ENCODE measurements around the gene HPSE2. TPM values are rescaled to one million over a fixed set of nuclear protein-coding genes. Genes with fewer than 3 reads are reported as not detected.

The HPSE2 gene
- total RNA-seq, 1 donor from 2014 or later = 5.7 TPM

DNA sequence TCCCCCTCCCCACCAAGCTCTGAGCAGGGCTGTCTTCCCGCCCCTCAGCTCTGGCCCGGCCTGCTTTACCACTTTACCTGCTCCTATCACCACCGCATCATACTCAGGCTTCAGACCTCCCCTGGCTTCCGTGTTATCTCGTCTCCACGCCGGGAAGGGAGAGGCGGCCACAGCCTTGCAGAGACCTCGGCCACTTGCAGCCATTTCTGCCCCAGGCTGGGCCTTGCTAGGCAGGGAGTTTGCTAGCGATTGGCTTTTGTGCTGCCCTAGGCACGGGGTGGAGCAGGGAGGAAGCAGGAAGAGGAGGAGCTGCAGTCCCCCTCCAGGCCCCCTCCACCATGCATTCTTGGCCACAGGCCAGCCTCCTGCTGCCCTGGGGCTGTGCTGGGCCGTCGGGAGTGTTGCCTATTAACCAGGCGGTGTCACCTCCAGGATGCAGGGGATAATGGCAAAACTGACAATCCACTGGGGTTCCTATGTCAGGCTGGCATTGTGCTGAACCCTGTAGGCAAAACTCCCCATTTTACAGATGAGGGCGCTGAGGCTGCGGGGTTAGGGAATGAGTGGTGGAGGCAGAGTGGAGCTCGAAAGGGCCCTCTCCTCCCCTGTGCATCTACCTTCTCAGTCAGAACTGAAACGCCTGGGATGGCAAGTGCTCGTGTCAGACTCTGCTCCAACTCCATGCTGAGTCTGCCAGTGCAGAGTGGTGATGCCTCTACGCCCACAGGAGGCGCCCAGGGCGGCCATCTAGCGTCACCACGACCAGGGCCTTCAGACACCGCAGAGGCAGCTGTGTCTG is 820.5 kb downstream of the HPSE2 start, which contains the start of gene PYROXD2:
Gene PYROXD2, minus strand, starts transcription at position 251 of the 799 bp plus-strand sequence. Its CDS starts 47 bp downstream, at position 204.
- DNase-seq (ENCODE audit: low spot score) = peak; percentile 95

DNA sequence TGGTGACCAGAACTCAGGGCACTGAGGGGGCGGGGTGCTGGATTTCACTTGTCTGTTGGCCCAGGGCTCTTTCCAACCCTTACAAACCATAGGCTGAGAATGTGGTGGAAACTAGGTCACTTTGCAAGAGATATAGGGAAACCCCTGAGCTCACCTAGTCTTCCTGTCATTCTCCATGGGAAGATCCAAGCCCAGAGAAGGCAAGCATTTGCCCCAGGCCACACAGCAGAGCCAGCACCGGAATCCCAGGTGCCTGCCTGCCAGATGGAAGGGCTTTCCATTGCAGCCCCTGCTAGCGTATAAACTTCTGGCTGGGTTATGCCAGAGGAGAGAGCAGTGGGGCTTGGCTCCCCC is 821.1 kb downstream of the HPSE2 start:
- no peak for DNase-seq (ENCODE audit: low spot score)

DNA sequence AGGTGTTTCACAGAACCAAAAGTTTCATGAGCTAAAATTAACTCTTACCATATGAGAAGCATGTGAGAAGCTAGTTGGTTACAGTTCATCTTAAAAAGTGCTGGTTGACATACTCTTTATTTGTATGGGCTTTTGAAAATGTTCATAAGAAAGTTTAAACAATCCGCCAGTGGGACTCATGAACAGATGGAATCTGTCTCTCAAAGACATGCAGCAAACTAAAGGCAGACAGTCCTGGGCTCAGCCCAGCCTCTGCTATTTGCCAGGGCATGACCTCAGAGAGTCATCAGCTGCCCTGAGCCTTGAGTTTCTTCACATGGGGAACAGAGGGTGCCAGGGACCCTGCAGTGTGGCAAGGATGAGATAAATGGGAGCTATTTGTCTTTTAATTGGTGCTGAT is 823.9 kb downstream of the HPSE2 start:
- DNase-seq (ENCODE audit: low spot score) = no peak

GRCh38 chr10:98411166-98411565 is 824.5 kb downstream of the HPSE2 start:
- DNase-seq (ENCODE audit: low spot score) = no peak

DNA sequence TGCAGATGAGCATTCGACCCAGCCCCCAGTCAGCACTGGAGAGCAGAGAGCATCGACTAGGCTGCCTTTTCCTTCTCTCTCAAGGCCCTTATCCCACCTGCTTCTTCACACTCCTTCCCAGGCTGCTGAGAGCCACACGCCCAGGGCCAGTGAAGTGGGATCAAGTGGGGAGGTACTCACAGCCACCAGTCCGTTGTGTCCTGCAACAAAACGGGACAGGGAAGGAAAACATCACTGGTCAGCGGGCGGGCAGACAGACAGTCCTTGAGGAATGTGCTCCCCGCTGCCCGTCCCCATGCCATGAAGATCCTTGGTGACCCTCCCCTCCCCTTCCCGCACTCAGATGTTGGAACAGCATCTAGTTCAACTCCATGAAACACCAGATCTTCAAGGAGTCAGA is 824.9 kb downstream of the HPSE2 start:
- DNase-seq (ENCODE audit: low spot score) = no peak

DNA sequence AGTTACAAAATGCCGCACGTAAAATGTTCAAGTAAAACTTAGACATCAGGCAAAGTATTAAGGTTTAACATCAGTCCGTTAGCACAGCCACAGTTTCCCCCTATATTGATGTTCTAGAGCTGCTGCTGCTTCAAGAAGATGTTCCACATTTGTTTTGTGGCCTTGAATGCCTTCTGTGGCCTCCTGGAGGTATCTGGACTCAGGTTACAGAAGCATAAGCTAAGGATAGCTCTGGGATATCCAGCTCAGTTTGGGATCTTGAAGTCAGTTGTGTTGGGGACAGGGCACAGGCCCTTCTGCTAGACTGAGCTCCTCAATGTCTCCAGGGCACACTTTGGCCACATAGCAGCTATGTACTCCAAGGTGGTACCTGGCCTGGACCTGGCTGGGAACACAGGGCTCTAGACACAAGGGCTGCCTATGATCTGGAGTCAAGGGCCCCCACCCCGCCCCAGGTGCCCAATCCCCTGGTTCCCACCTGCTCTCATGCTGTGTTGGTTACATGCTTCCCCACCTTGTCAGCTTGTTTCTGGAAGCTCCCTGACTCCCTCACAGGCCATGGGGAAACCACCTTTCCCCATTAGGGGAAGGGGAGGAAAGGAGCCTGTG is 825.4 kb downstream of the HPSE2 start:
- no peak for DNase-seq (ENCODE audit: low spot score)

DNA sequence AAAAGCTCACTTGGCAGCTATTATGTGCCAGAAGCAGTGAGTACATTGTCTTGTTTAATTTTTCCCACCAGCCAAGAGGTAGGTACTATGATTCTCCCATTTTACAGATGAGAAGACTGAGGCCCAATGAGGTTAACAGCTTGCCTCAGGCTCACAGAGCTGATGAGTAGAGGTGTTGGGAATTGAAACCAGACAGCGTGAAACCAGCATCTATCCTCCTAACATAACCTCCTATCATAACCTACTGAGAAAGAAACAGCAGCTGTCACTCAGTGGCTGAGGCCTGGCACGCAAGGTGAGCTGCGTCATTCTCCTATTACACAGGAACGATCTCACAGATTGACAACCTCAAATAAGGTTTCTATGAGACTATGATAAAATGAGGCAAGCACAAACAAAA is 826.9 kb downstream of the HPSE2 start:
- DNase-seq (ENCODE audit: low spot score) = no peak

DNA sequence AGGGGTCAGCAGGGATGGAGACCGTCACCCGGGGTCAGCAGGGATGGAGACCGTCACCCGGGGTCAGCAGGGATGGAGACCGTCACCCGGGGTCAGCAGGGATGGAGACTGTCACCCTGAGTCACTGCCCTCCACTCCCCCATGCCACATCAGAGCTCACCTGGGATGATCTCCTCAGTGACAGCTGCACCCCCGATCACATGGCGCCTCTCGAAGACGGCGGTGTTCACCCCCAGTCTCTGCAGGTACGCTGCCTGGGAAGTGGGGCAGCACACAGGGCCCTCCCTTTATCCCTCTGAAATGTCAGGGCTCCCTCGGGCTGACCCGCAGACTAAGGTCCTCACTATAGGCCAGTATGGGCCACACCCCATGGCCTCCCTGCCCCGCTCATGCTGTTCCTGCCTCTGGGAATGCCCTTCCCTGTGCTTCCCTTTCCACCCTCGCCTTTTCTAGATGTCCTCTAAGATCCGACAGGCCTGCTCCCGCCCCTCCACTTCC is 827.9 kb downstream of the HPSE2 start:
- no peak for DNase-seq (ENCODE audit: low spot score)

Other genes with a start within 250 kb of the HPSE2 start
- gene CNNM1, start 93.5 kb upstream of the HPSE2 start, total RNA-seq = 1.1 TPM
- gene GOT1, start 194.8 kb upstream of the HPSE2 start, total RNA-seq = 41.3 TPM